ENCODE results near the gene RPL7L1.

Gene RPL7L1

DNA sequence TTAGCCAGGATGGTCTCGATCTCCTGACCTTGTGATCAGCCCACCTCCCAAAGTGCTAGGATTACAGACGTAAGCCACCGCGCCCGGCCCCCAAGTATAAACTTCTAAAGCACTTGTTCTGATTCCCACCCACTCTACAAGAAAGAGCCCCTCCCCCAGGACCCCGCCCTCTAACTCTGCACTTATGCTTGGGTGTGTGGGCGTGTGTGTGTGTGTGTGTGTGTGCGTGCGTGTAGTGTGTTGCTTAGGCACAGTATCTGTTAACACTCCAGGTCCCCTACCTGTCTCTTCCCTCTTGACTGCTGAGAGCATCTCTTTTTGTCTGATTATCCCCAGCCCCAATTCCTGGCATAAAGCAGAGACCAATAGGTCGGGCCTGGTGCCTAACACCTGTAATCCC lies 30.4 kb downstream of the RPL7L1 start:
- FAIRE-seq (no peak), DNase-seq (ENCODE audit: insufficient read length, low spot score) (no peak)
- TF ChIP-seq, protein P1, sequence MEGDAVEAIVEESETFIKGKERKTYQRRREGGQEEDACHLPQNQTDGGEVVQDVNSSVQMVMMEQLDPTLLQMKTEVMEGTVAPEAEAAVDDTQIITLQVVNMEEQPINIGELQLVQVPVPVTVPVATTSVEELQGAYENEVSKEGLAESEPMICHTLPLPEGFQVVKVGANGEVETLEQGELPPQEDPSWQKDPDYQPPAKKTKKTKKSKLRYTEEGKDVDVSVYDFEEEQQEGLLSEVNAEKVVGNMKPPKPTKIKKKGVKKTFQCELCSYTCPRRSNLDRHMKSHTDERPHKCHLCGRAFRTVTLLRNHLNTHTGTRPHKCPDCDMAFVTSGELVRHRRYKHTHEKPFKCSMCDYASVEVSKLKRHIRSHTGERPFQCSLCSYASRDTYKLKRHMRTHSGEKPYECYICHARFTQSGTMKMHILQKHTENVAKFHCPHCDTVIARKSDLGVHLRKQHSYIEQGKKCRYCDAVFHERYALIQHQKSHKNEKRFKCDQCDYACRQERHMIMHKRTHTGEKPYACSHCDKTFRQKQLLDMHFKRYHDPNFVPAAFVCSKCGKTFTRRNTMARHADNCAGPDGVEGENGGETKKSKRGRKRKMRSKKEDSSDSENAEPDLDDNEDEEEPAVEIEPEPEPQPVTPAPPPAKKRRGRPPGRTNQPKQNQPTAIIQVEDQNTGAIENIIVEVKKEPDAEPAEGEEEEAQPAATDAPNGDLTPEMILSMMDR (IDR thresholded peaks at IDR 0.05; ENCODE audit: insufficient read depth, missing control alignments): no peak

DNA sequence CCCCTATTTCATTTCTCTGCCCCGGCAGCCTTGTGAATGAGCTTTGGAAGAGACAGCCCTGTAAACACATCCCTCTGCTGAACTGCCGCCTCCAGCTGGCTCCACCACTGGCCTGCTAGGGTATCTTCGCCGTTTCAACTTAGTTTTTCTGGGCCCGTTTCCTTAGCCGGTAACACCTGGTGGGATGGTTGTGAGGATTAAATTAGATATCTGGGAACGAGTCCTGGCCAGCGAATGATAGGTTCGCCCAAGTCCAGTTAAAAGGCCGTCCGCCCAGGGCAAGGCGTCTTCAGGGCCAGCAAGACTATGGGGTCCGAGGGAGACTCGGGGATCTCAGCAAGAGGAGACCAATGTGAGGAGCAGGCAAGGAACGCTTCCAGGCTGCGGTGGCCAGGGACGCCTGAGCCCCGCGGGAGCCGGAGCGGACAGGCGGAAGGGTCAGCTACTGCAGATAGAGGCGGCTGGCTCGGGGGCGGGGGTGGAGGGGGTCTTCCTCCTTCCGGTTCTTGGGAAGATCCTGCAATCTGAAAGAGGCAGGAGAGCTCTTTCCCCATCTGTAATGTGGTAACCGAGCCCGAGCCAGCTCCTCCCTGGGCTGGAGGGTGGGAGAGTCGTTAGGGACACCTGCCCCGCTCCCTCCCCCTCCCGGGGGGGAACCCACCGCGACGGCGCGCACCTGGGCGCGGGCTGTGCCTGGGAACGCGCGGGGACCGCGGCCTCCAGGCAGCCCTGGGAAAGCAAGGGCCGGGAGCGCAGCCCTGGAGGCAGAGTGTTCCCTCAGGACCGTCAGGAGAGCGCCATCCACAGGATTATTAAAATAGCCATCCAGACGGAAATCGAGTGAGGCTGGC lies 32.0 kb downstream of the RPL7L1 start:
- FAIRE-seq (no peak), DNase-seq (ENCODE audit: insufficient read length, low spot score) (no peak)
- TF ChIP-seq, protein P1 (IDR thresholded peaks at IDR 0.05; ENCODE audit: insufficient read depth, missing control alignments): no peak

DNA sequence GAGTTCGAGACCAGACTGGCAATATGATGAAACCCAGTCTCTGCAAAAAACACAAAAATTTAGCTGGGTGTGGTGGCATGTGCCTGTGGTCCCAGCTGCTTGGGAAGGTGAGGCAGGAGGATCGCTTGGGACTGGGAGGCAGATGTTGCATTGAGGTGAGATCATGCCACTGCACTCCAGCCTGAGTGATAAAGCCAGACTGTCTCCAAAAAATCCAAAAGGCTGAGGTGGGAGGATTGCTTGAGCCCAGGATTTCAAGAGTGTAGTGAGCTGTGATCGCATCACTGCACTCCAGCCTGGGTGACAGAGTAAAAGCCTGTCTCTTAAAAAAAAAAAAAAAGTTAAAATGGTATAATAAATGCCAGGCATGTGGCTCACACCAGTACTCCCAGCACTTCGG lies 35.1 kb downstream of the RPL7L1 start:
- DNase-seq (ENCODE audit: insufficient read length, low spot score) (no peak), FAIRE-seq (no peak)
- TF ChIP-seq, protein P1 (IDR thresholded peaks at IDR 0.05; ENCODE audit: insufficient read depth, missing control alignments): no peak

DNA sequence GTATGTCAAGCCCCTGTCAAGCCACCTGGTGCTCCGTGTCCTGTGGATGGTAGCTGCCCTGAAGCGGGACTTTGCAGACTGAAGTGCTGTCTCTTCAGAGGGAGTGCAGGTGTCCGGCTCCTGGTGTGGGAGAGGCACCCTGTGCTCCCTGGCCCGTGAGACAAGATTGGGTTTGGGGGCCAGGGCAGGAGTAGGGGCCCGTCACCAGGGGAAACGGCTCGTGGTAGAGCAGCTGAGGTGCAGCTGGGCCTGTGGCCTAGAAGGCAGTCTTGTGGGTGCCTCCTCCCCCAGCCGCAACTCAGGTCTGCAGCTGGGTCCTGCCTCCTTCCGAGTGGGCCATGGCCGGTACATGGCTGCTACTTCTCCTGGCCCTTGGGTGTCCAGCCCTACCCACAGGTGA lies 36.3 kb downstream of the RPL7L1 start, which contains the start of gene PTCRA:
TSS of gene PTCRA (plus strand) at position 322 of the 400 bp plus-strand sequence. CDS start at position 339, 17 bp downstream.
- FAIRE-seq (no peak), DNase-seq (ENCODE audit: insufficient read length, low spot score) (no peak)
- TF ChIP-seq, protein P1 (IDR thresholded peaks at IDR 0.05; ENCODE audit: insufficient read depth, missing control alignments): no peak

DNA sequence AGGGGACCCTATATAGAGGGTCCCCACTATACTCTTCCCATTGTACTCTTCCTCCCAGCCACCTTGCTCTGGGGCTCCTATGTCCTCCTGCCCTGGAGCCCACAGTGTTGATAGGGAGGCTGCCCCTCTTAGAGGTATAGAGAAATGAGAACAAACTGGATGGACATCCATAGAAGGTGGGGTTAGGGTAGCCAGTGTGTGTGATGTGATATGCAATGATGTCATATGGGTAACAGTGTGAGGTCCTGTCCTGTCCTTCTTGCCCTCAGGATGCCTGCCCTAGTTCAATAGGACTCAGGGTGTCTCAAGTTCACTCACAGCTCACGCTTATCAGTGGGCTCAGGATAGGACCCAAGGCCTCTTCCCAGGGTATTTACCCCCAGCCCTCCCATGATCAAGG lies 36.9 kb downstream of the RPL7L1 start:
- TF ChIP-seq, protein P1 (IDR thresholded peaks at IDR 0.05; ENCODE audit: insufficient read depth, missing control alignments): no peak
- FAIRE-seq (no peak), DNase-seq (ENCODE audit: insufficient read length, low spot score) (no peak)

DNA sequence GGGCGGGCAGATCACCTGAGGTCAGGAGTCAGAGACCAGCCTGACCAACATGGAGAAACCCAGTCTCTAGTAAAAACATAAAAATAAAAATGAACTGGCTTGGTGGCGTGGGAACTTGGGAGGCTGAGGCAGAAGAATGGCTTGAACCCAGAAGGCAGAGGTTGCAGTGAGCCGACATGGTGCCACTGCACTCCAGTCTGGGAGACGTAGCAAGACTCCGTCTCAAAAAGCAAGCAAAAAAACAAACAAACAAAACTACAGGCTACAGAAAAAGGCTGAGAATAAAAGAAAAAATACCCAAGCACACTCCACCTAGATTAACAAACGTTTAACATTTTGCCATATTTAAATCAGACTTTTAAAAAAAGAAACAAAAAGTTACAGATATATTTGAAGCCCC lies 42.4 kb downstream of the RPL7L1 start:
- FAIRE-seq (no peak), DNase-seq (ENCODE audit: insufficient read length, low spot score) (no peak)
- TF ChIP-seq, protein P1 (IDR thresholded peaks at IDR 0.05; ENCODE audit: insufficient read depth, missing control alignments): no peak

DNA sequence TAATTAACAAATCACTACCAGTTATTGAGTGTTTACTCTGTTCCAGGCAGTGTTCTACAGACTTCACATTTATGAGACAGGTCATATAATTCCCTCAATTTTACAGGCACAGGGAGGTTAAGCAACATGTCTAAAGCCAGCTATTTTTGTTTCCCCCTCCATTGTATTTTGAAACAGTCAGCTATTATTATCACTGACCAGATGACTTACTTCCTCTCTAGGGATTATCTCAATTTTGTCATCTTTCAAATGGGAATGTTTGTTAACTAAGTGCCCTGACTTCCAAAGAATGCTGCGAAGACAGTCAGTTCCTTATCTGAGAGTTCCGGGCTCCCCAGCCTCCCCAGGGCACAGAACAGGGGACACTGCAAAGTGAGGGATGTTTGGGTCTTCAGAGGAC lies 44.2 kb downstream of the RPL7L1 start:
- FAIRE-seq (no peak), DNase-seq (ENCODE audit: insufficient read length, low spot score) (no peak)

More for the DNA sequence above, 44.2 kb downstream of the RPL7L1 start:
- TF ChIP-seq, protein P1 (IDR thresholded peaks at IDR 0.05; ENCODE audit: insufficient read depth, missing control alignments): no peak
